ENCODE results near the gene OTOP3. TPM values are rescaled to one million over a fixed set of nuclear protein-coding genes. Genes with fewer than 3 reads are reported as not detected.

The OTOP3 gene
- total RNA-seq, 1 donor from 2014 or later: 0.57 TPM

- Mint-ChIP-seq H3K9me3 (ENCODE audit: low read depth) (no peaks in the 10 kb centered on the region), H3K36me3 (ENCODE audit: insufficient read depth) (no peaks in the 10 kb centered on the region), H3K27me3 (no peaks in the 10 kb centered on the region), H3K27ac (peak within 1 kb of the TSS; percentile 98), H3K4me3 (ENCODE audit: low read depth) (peak within 1 kb of the TSS; percentile 83), H3K4me1 (ENCODE audit: low read depth) (peaks cover 20% of the 10 kb centered on the region)
- TF ChIP-seq CTCF (IDR thresholded peaks at IDR 0.05; ENCODE audit: unreplicated experiment): peak; percentile 26
- DNase-seq (ENCODE audit: low spot score, unreplicated experiment): peak; percentile 92
These were observed 51.8 kb downstream of the OTOP3 start, which contains the start of gene CDR2L for GRCh38 chr17:74987418-74987908. CDR2L (plus strand) TSS chr17:74987632; CDS start chr17:74988044, 412 bp downstream.

- TF ChIP-seq CTCF (IDR thresholded peaks at IDR 0.05; ENCODE audit: unreplicated experiment): peak; percentile 27
- no peaks in the 10 kb centered on the region for H3K27me3 Mint-ChIP-seq
- H3K4me3 Mint-ChIP-seq (ENCODE audit: low read depth): peak overlapping the region; percentile 83
- peak overlapping the region; percentile 94 for H3K27ac Mint-ChIP-seq
- H3K9me3 Mint-ChIP-seq (ENCODE audit: low read depth): no peaks in the 10 kb centered on the region
- H3K36me3 Mint-ChIP-seq (ENCODE audit: insufficient read depth): no peaks in the 10 kb centered on the region
- DNase-seq (ENCODE audit: low spot score, unreplicated experiment): peak; percentile 58
- peaks cover 22% of the 10 kb centered on the region for H3K4me1 Mint-ChIP-seq (ENCODE audit: low read depth)
These were observed 52.4 kb downstream of the OTOP3 start for GRCh38 chr17:74987909-74988711.

- Mint-ChIP-seq H3K27me3 (no peaks in the 10 kb centered on the region), H3K36me3 (ENCODE audit: insufficient read depth) (no peaks in the 10 kb centered on the region), H3K4me3 (ENCODE audit: low read depth) (no peak overlapping the region), H3K27ac (peak overlapping the region; percentile 56), H3K4me1 (ENCODE audit: low read depth) (peaks cover 22% of the 10 kb centered on the region), H3K9me3 (ENCODE audit: low read depth) (no peaks in the 10 kb centered on the region)
- no peak for DNase-seq (ENCODE audit: low spot score, unreplicated experiment)
- no peak for TF ChIP-seq CTCF (IDR thresholded peaks at IDR 0.05; ENCODE audit: unreplicated experiment)
These were observed 54.9 kb downstream of the OTOP3 start for GRCh38 chr17:74990581-74991105.

GRCh38 chr17:74992223-74992622 is 56.5 kb downstream of the OTOP3 start:
- Mint-ChIP-seq H3K36me3 (ENCODE audit: insufficient read depth) (peaks cover 1% of the 10 kb centered on the region), H3K9me3 (ENCODE audit: low read depth) (no peaks in the 10 kb centered on the region), H3K27me3 (no peaks in the 10 kb centered on the region), H3K4me1 (ENCODE audit: low read depth) (peaks cover 18% of the 10 kb centered on the region), H3K4me3 (ENCODE audit: low read depth) (peak overlapping the region; percentile 5), H3K27ac (peak overlapping the region; percentile 93)
- no peak for DNase-seq (ENCODE audit: low spot score, unreplicated experiment)
- TF ChIP-seq CTCF (IDR thresholded peaks at IDR 0.05; ENCODE audit: unreplicated experiment): no peak

GRCh38 chr17:74994440-74994839 is 58.7 kb downstream of the OTOP3 start:
- Mint-ChIP-seq H3K27ac (no peak overlapping the region), H3K4me1 (ENCODE audit: low read depth) (peaks cover 11% of the 10 kb centered on the region), H3K36me3 (ENCODE audit: insufficient read depth) (peaks cover 1% of the 10 kb centered on the region)

More at GRCh38 chr17:74994440-74994839, 58.7 kb downstream of the OTOP3 start:
- no peak for DNase-seq (ENCODE audit: low spot score, unreplicated experiment)
- Mint-ChIP-seq H3K9me3 (ENCODE audit: low read depth) (no peaks in the 10 kb centered on the region), H3K4me3 (ENCODE audit: low read depth) (no peak overlapping the region), H3K27me3 (no peaks in the 10 kb centered on the region)
- TF ChIP-seq CTCF (IDR thresholded peaks at IDR 0.05; ENCODE audit: unreplicated experiment): no peak
